HCT116 (cell line): ENCODE results near the gene PPP1R11.

Source experiments
- CEBPB ChIP-seq: IDR thresholded peaks from 2 replicates; pipeline ENCODE4 v1.6.1; 2012; ENCODE audit warnings: low read depth
- EZH2 ChIP-seq: fragments of 200-600 bp; sonication (generic); IDR thresholded peaks from 2 replicates; pipeline ENCODE4 v1.6.1; 2017; ENCODE audit warnings: antibody characterized with exemption, mixed run types
- POLR2A ChIP-seq: IDR thresholded peaks from 2 replicates; pipeline ENCODE4 v1.7.0; 2011; ENCODE audit warnings: borderline replicate concordance; ENCODE audit not compliant: insufficient read depth, insufficient read length; ENCODE audit errors: extremely low read depth
- POLR2AphosphoS5 ChIP-seq: IDR thresholded peaks from 2 replicates; pipeline ENCODE4 v1.6.1; 2011; ENCODE audit warnings: mild to moderate bottlenecking, low read depth, low read length, moderate library complexity
- RAD21 ChIP-seq: IDR thresholded peaks from 2 replicates; pipeline ENCODE4 v1.6.1; 2012; ENCODE audit warnings: low read depth, mild to moderate bottlenecking
- SIN3A ChIP-seq: IDR thresholded peaks from 2 replicates; pipeline ENCODE4 v1.6.1; 2012; ENCODE audit warnings: low read depth
- TF ChIP-seq, protein P1 (sequence below), 3 experiments: fragments of 200-600 bp in 1 of 3; sonication (generic) in 1 of 3; IDR thresholded peaks in 2 of 3; conservative IDR thresholded peaks in 1 of 3; 2 replicates each; pipeline ENCODE4 v1.5.1; 2012 to 2017; ENCODE audit warnings: low read depth in 2 of 3, low read length in 2 of 3, antibody characterized with exemption in 1 of 3, borderline replicate concordance in 1 of 3, control low read depth in 1 of 3, mild to moderate bottlenecking in 1 of 3, mixed read lengths in 1 of 3, mixed run types in 1 of 3, moderate library complexity in 1 of 3; ENCODE audit not compliant: insufficient read depth in 1 of 3
- TF ChIP-seq, protein P2 (sequence below): IDR thresholded peaks from 2 replicates; pipeline ENCODE4 v1.6.1; 2012; ENCODE audit warnings: low read depth
- TF ChIP-seq, protein P3 (sequence below): IDR thresholded peaks from 2 replicates; pipeline ENCODE4 v1.6.1; 2011; ENCODE audit warnings: mild to moderate bottlenecking, low read length, moderate library complexity; ENCODE audit not compliant: insufficient replicate concordance; ENCODE audit errors: extremely low read depth

DNA sequence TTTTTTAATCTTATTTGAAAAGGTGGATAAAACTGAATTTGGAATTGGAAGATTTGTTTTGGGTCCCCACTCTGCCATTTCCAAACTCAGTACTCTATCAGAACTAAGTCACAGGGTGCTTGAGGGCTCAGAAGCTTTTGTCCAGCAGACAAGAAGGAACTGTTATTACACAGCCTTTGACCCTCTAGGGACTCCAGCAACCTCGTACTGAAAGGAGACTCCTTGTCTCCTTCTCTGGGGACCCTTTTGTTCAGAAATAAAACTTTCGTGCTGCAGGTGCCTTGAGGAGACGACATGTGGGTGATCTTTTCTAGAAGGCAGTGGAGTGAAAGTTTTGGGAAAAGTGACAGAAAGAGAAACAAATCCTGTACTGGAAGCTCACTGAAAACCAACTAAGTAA lies 13.3 kb upstream of the PPP1R11 start:
- TF ChIP-seq, protein P1, sequence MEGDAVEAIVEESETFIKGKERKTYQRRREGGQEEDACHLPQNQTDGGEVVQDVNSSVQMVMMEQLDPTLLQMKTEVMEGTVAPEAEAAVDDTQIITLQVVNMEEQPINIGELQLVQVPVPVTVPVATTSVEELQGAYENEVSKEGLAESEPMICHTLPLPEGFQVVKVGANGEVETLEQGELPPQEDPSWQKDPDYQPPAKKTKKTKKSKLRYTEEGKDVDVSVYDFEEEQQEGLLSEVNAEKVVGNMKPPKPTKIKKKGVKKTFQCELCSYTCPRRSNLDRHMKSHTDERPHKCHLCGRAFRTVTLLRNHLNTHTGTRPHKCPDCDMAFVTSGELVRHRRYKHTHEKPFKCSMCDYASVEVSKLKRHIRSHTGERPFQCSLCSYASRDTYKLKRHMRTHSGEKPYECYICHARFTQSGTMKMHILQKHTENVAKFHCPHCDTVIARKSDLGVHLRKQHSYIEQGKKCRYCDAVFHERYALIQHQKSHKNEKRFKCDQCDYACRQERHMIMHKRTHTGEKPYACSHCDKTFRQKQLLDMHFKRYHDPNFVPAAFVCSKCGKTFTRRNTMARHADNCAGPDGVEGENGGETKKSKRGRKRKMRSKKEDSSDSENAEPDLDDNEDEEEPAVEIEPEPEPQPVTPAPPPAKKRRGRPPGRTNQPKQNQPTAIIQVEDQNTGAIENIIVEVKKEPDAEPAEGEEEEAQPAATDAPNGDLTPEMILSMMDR (IDR thresholded peaks at IDR 0.05 in 2 of 3, conservative IDR thresholded peaks at IDR 0.05 in 1 of 3; ENCODE audit: borderline replicate concordance in 1 of 3, insufficient read depth in 1 of 3, low read depth in 2 of 3, low read length in 2 of 3), result no peak
- TF ChIP-seq POLR2AphosphoS5 (no peak), POLR2A (no peak), RAD21 (no peak), SIN3A (no peak), CEBPB (no peak), EZH2 (no peak)
- TF ChIP-seq, protein P2, sequence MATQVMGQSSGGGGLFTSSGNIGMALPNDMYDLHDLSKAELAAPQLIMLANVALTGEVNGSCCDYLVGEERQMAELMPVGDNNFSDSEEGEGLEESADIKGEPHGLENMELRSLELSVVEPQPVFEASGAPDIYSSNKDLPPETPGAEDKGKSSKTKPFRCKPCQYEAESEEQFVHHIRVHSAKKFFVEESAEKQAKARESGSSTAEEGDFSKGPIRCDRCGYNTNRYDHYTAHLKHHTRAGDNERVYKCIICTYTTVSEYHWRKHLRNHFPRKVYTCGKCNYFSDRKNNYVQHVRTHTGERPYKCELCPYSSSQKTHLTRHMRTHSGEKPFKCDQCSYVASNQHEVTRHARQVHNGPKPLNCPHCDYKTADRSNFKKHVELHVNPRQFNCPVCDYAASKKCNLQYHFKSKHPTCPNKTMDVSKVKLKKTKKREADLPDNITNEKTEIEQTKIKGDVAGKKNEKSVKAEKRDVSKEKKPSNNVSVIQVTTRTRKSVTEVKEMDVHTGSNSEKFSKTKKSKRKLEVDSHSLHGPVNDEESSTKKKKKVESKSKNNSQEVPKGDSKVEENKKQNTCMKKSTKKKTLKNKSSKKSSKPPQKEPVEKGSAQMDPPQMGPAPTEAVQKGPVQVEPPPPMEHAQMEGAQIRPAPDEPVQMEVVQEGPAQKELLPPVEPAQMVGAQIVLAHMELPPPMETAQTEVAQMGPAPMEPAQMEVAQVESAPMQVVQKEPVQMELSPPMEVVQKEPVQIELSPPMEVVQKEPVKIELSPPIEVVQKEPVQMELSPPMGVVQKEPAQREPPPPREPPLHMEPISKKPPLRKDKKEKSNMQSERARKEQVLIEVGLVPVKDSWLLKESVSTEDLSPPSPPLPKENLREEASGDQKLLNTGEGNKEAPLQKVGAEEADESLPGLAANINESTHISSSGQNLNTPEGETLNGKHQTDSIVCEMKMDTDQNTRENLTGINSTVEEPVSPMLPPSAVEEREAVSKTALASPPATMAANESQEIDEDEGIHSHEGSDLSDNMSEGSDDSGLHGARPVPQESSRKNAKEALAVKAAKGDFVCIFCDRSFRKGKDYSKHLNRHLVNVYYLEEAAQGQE, result no peak
- TF ChIP-seq, protein P3, sequence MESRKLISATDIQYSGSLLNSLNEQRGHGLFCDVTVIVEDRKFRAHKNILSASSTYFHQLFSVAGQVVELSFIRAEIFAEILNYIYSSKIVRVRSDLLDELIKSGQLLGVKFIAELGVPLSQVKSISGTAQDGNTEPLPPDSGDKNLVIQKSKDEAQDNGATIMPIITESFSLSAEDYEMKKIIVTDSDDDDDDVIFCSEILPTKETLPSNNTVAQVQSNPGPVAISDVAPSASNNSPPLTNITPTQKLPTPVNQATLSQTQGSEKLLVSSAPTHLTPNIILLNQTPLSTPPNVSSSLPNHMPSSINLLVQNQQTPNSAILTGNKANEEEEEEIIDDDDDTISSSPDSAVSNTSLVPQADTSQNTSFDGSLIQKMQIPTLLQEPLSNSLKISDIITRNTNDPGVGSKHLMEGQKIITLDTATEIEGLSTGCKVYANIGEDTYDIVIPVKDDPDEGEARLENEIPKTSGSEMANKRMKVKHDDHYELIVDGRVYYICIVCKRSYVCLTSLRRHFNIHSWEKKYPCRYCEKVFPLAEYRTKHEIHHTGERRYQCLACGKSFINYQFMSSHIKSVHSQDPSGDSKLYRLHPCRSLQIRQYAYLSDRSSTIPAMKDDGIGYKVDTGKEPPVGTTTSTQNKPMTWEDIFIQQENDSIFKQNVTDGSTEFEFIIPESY, result no peak
